ENCODE results near the gene SIAH1.
"Not testable (repeated sequence)": the region's sequence is repeated elsewhere in the genome, so short reads cannot be mapped to it uniquely, and the experiment has no call there.

The SIAH1 gene

DNA sequence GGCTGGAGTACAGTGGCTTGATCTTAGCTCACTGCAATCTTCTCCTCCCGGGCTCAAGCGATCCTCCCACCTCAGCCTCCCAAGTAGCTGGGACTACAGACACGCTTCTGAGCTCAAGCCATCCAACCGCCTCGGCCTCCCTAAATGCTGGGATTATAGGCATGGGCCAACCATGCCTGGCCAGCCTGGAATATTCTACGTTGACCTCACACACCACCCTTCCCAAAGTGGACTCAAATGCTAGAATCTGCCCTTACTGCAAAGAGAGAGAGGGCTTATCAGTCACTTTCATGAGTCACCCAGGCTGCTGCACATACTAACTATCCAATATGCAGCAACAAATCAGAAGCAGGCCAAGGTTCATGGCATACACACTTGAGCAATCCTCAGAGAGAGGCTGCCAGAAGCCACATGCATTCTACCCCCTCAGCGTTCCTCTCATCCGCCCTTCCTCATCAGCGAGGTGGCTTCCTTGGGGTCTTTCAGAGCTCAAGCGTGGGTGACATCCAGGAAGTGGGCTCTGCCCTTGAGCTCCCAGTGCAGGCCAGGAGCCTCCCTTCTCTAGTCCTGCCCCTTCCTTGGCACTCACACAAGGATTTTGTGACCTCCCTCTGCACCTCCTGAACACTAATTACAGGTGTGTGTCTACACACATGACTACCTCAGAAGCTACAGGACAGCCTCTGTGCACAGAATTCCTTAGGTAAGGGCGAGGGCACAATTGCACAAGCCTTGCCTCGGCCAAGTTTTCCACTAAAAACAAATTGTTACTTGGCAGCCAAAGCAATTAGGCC is 24.8 kb upstream of the SIAH1 start:
- Mint-ChIP-seq H3K4me3 (no peak overlapping the region), H3K36me3 (ENCODE audit: insufficient read depth) (no peaks in the 10 kb centered on the region), H3K4me1 (ENCODE audit: low read depth in 2 of 2) (no peaks in the 10 kb centered on the region), H3K27me3 (peaks cover 7 to 10% of the 10 kb centered on the region in 2 donors), H3K9me3 (no peaks in the 10 kb centered on the region), H3K27ac (no peak overlapping the region)
- ATAC-seq (replicated peaks): no peak
- no peak for DNase-seq

DNA sequence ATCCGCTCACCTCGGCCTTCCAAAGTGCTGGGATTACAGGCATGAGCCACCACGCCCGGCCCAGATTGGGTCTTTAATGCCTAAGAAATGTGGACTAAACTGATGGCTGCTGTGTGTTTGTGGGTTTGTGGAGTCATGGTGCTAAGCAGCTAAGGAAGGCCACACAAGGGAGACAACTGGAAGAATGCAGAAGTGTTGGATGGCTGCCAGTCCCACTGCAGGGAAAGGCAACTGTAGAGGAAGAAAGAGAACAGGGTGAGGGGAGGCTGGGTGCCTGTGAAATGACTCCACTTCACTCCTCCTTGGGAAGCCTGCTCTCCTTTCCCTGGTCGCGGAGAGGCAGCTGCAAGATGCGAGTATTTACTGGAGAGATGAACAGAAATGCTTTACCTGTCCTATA is 23.5 kb upstream of the SIAH1 start:
- H3K9me3 Mint-ChIP-seq: no peaks in the 10 kb centered on the region
- no peaks in the 10 kb centered on the region for H3K36me3 Mint-ChIP-seq (ENCODE audit: insufficient read depth)
- no peak overlapping the region for H3K27ac Mint-ChIP-seq
- H3K27me3 Mint-ChIP-seq: peaks cover 7 to 10% of the 10 kb centered on the region in 2 donors
- DNase-seq (no peak), ATAC-seq (replicated peaks) (no peak)
- H3K4me3 Mint-ChIP-seq: no peak overlapping the region
- H3K4me1 Mint-ChIP-seq (ENCODE audit: low read depth in 2 of 2): peaks cover 0 to 2% of the 10 kb centered on the region in 2 donors

DNA sequence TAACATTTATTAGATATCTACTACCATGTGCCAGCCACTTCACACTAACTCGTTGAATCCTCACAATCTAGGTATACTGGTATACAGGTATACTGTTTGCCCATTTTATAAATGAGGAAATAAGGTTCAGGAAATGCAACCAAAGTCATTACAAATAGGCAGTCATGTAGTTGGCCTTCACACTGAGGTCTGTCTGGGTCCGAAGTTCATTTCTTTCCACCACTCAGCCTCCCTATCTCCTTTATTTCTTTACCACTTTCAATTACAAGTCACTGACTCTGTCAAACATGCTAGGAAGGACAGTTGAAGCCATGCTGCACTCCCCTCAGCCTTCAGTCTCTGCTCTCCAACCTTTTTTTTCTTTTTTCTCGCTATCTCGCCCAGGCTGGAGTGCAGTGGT is 20.7 kb upstream of the SIAH1 start:
- Mint-ChIP-seq H3K27me3 (no peaks in the 10 kb centered on the region), H3K4me3 (no peak overlapping the region), H3K27ac (no peak overlapping the region), H3K36me3 (ENCODE audit: insufficient read depth) (no peaks in the 10 kb centered on the region), H3K9me3 (no peaks in the 10 kb centered on the region), H3K4me1 (ENCODE audit: low read depth in 2 of 2) (peaks cover 4 to 10% of the 10 kb centered on the region in 2 donors)
- ATAC-seq (replicated peaks): no peak
- DNase-seq: no peak

DNA sequence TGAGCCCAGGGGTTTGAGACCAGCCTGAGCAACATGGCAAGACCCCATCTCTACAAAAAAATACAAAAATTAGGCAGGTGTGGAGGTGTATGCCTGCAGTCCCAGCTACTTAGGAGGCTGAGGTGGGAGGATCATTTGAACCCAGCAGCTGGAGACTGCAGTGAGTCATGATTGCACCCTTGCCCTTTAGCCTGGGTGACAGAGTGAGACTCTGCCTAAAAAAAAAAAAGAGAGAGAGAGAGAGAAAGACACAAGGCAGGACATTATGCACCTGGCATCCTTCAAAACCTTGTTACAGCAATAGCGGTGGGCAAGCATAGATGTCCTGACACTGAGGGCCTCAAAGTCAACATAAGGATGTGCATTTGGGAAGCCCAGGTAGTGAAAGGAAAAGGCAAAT is 19.9 kb upstream of the SIAH1 start:
- H3K27ac Mint-ChIP-seq: no peak overlapping the region
- H3K36me3 Mint-ChIP-seq (ENCODE audit: insufficient read depth): no peaks in the 10 kb centered on the region
- ATAC-seq (replicated peaks) (no peak), DNase-seq (no peak)
- no peaks in the 10 kb centered on the region for H3K9me3 Mint-ChIP-seq
- no peaks in the 10 kb centered on the region for H3K27me3 Mint-ChIP-seq
- H3K4me3 Mint-ChIP-seq: no peak overlapping the region
- peaks cover 4 to 10% of the 10 kb centered on the region in 2 donors for H3K4me1 Mint-ChIP-seq (ENCODE audit: low read depth in 2 of 2)

DNA sequence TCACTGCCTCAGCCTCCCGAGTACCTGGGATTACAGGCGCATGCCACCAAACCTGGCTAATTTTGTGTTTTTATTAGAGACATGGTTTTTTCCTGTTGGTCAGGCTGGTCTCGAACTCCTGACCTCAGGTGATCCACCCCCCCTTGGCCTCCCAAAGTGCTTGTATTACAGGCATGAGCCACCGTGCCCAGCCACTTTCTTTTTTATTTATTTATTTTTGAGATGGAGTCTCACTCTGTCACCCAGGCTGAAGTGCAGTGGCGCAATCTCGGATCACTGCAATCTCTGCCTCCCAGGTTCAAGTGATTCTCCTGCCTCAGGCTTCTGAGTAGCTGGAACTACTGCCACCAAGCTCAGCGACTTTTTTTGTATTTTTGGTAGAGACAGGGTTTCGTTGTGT is 17.3 kb upstream of the SIAH1 start:
- ATAC-seq (replicated peaks); H3K9me3 Mint-ChIP-seq; H3K27ac Mint-ChIP-seq; H3K4me3 Mint-ChIP-seq; H3K27me3 Mint-ChIP-seq; H3K36me3 Mint-ChIP-seq (ENCODE audit: insufficient read depth); DNase-seq: not testable (repeated sequence)
- peaks cover 4 to 10% of the 10 kb centered on the region in 2 donors for H3K4me1 Mint-ChIP-seq (ENCODE audit: low read depth in 2 of 2)

DNA sequence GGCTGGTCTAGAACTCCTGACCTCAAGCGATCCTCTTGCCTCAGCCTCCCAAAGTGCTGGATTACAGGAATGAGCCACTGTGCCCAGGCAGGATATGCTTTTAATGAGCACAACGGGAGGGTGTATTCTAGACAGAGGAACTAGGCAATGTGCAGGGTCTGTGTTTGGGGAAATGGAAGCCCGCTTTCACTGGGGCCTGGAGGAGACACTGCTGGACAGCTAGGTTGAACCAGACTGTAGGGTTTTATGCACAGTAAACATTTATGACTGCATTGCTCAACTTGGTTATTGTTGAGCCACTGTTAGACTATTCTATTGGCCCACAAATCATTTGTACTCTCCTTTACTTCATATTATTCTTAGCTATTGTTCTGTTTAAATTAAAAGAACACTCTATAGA is 10.2 kb upstream of the SIAH1 start:
- ATAC-seq (replicated peaks) (no peak), DNase-seq (no peak)
- Mint-ChIP-seq H3K4me3 (no peak overlapping the region), H3K27ac (no peak overlapping the region), H3K4me1 (ENCODE audit: low read depth in 2 of 2) (no peaks in the 10 kb centered on the region), H3K27me3 (no peaks in the 10 kb centered on the region), H3K9me3 (no peaks in the 10 kb centered on the region), H3K36me3 (ENCODE audit: insufficient read depth) (no peaks in the 10 kb centered on the region)

DNA sequence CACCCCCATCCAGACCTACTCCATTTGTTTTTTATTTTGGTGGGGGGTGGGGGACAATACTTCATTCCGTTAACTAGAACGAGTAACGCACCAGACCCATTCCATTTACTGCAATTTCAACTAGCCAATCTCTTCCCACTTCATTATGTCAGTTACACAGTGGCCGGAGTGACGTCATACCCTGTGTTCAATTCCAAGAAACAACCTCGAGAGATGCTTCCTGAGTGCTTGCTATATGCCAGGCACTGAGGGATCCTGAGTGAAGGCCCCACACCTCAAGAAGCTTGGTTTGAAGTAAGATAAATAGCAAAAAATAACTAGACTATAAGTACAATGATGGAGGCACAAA is 9.1 kb upstream of the SIAH1 start:
- Mint-ChIP-seq H3K9me3 (no peaks in the 10 kb centered on the region), H3K4me3 (no peak overlapping the region), H3K27me3 (no peaks in the 10 kb centered on the region), H3K27ac (peak overlapping the region in 1 of 2 donors; percentile 3), H3K4me1 (ENCODE audit: low read depth in 2 of 2) (no peaks in the 10 kb centered on the region), H3K36me3 (ENCODE audit: insufficient read depth) (no peaks in the 10 kb centered on the region)
- DNase-seq: no peak
- ATAC-seq (replicated peaks): no peak

DNA sequence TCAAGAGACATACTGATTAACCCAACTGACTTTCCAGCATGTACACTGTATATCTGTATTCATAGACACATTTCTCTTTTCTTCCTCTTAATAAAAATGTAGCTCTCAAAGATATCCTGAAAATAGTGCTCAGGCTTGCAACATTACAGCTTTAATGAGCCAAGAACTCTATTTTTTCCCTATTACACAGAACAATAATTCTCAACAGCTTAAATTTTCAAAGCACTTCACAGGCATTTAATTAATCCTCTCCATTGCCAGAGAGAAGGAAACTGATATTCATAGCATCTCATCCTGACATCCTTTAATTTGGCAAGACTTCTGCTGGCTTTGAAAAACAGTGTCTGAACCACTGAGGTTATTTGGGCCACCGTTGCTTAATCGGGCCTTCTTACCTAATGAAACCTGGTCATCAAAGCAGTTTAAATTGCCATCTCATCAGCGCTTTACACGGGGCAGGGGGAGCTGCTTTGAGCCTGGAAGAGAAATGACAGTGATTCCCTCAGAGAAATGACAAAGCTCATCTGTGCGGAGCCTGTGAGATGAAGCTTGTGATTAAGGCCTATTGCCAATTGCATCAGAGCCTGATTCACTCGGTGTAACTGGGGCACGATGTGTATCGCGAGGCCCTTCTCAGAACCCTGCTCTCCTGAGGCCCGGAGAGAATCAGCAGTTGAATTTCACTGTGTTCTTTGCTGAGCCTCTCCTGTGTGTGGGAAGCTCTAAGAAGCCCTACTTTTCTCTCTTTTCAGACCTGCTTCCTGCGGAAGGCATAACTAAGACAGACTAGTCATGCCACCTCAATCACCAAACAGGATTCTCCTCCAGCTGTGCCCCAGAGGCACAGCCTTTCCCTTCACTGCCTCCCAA is 8.5 kb upstream of the SIAH1 start:
- H3K27me3 Mint-ChIP-seq: no peaks in the 10 kb centered on the region
- no peaks in the 10 kb centered on the region for H3K9me3 Mint-ChIP-seq
- ATAC-seq (replicated peaks): no peak
- H3K4me1 Mint-ChIP-seq (ENCODE audit: low read depth in 2 of 2): no peaks in the 10 kb centered on the region
- no peaks in the 10 kb centered on the region for H3K36me3 Mint-ChIP-seq (ENCODE audit: insufficient read depth)
- no peak overlapping the region for H3K4me3 Mint-ChIP-seq
- H3K27ac Mint-ChIP-seq: peak overlapping the region in 1 of 2 donors; percentile 3
- no peak for DNase-seq

DNA sequence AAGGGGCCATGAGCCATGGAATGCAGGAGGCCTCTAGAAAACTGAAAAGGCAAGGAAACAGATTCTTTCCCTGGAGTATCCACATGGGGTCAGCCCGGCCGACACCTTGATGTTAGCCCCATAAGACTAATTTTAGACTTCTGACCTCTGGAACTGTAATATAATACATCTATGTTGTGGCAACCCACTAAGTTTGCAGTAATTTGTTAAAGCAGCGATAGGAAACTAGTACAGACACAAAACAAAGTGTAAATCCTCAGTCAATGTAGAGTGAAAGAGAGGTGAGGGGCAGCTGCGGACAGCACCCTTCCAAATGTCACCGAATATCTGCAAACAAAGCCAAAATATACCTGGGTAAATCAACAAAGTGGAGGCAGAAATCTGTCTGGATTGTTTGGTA is 7.2 kb upstream of the SIAH1 start:
- Mint-ChIP-seq H3K4me3 (no peak overlapping the region), H3K36me3 (ENCODE audit: insufficient read depth) (peaks cover 3% of the 10 kb centered on the region), H3K27ac (no peak overlapping the region), H3K9me3 (no peaks in the 10 kb centered on the region), H3K4me1 (ENCODE audit: low read depth in 2 of 2) (no peaks in the 10 kb centered on the region), H3K27me3 (no peaks in the 10 kb centered on the region)
- no peak for DNase-seq
- ATAC-seq (replicated peaks): no peak

DNA sequence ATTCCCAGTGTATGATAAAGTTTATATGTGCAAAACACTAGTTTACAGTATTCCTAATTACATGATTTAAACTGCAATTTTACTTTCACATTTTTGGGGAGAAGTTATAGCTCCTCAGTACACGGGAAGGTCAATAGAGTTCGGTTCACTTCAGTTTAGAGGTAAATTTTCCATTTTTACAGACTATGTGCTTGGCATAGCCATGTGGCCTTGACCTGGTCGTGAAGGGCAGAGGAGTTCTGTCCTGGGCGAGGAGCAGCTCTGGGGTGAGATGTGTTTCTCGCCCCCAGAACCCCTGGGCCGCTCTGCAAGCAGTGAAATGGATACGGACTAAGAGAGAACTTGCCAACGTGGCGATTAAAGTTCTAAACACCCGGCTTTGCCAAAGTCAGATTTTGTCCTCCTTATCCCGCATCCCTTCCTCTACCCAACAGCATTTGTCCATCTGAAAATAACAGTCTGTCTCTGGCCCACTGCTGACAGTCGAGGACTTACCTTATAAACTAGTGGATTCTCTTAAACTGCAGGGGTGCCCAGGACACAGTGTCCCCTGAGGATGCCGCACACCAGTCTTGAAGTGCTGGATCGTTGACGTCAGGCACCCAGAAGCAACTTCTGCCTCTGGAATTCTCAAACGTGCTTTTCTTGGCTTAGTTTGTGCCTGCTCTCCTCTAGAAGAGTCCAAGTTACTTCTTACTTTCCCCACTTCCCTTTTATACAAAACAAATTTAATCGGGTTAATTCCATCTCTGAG is 1.5 kb upstream of the SIAH1 start:
- H3K27me3 Mint-ChIP-seq: no peaks in the 10 kb centered on the region
- DNase-seq (no peak), ATAC-seq (replicated peaks) (no peak)
- peaks cover 14% of the 10 kb centered on the region for H3K36me3 Mint-ChIP-seq (ENCODE audit: insufficient read depth)
- no peak overlapping the region for H3K27ac Mint-ChIP-seq
- H3K9me3 Mint-ChIP-seq: no peaks in the 10 kb centered on the region
- peaks cover 13 to 16% of the 10 kb centered on the region in 2 donors for H3K4me1 Mint-ChIP-seq (ENCODE audit: low read depth in 2 of 2)
- peak overlapping the region; percentile 91 to 92 for H3K4me3 Mint-ChIP-seq

DNA sequence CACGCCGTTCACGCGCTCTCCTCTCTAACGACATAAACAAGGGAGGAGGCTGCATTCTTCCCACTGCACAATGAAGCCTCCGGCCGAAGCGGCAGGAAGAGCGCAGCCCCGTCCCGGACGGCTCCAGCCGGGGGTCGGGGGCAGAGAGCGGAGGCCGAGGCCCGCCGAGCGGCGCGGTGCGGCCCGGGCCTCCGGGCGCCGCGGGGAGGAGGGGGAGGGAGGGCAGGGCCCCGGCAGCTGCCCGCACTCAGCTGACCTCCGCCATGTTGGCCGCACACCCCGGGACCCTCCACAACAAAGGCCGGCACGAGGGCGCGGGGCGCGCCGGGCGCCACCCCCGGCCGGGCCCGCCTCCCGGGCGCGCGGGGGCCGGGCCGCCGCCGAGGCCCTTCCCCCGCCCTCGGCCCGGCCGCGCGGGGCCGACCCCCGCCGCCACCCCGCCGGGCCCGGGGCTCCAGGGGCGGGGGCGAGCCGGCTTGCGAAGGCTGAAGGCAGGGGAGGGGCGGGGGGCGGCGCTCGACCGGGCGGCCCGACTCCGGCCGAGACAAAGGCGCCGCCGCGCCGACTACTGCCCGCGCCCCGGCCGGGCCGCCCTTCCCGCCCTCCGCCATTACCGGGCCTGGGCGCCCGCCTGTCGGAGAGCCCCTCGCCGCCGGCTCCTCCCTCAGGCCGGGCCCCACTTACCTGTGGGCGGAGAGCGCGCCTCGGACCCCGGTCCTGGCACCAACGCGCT is 527 bp downstream of the SIAH1 start:
- DNase-seq: peak in 2 of 3 experiments; percentile 4 to 6
- H3K4me1 Mint-ChIP-seq (ENCODE audit: low read depth in 2 of 2): peaks cover 22 to 28% of the 10 kb centered on the region in 2 donors

DNA sequence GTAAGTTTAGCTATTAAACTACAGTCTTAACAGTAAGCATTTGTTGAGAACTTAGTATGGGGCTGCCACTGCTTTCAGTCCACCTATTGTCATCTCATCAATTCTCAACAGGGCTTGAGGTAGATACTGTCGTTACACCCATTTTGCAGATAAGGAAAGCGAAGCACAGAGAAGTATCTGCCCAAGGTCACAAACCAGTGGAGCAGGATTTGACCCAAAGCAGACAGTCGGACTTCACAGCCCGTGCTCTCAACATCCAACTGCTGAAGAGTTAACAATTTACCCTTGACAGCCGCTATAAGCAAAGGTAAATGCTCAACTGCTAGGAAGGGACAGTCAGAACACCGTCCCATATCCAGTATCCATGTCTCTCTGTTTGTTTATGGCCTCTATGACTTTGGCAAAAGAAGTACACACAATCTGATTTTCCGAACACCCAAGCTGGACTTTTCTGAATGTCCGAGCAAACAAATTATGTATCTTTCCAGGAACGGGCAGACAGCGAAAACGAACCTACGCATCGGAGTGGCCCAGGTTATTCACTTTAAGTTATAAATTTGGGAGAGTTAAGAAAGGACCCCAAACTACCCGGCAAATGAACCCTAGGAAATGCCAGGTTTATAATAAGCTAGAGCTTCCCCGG is 1.2 kb downstream of the SIAH1 start:
- ATAC-seq (replicated peaks) (no peak), DNase-seq (no peak)
- Mint-ChIP-seq H3K27ac (peak overlapping the region; percentile 89 to 91), H3K4me3 (peak overlapping the region; percentile 86 to 91), H3K36me3 (ENCODE audit: insufficient read depth) (peaks cover 14% of the 10 kb centered on the region), H3K27me3 (no peaks in the 10 kb centered on the region), H3K4me1 (ENCODE audit: low read depth in 2 of 2) (peaks cover 27 to 35% of the 10 kb centered on the region in 2 donors), H3K9me3 (no peaks in the 10 kb centered on the region)

More for the DNA sequence above, 527 bp downstream of the SIAH1 start:
- H3K27me3 Mint-ChIP-seq: no peaks in the 10 kb centered on the region
- peaks cover 14% of the 10 kb centered on the region for H3K36me3 Mint-ChIP-seq (ENCODE audit: insufficient read depth)
- H3K4me3 Mint-ChIP-seq: peak overlapping the region; percentile 91 to 92
- peak overlapping the region; percentile 89 to 91 for H3K27ac Mint-ChIP-seq
- H3K9me3 Mint-ChIP-seq: no peaks in the 10 kb centered on the region
- peak; percentile 64 for ATAC-seq (replicated peaks)
